HepG2 (cell line): ENCODE results near the gene TMEM107. TPM values are rescaled to one million over a fixed set of nuclear protein-coding genes. Genes with fewer than 3 reads are reported as not detected.

Experiments used
- ATF7-NPFF ChIP-seq: sonication (generic); formaldehyde crosslinking; IDR thresholded peaks from 2 replicates; pipeline ENCODE4 v1.8.1; 2023; ENCODE audit warnings: mild to moderate bottlenecking, low read depth, missing genetic modification reagents, moderate library complexity
- CERS6 ChIP-seq: sonication (generic); formaldehyde crosslinking; IDR thresholded peaks from 2 replicates; pipeline ENCODE4 v1.5.0; 2020; ENCODE audit warnings: missing genetic modification reagents
- FOSL1 ChIP-seq: sonication (generic); formaldehyde crosslinking; IDR thresholded peaks from 2 replicates; pipeline ENCODE4 v1.9.0; 2021; ENCODE audit warnings: missing genetic modification reagents, borderline replicate concordance
- FOSL2 ChIP-seq: sonication (generic); formaldehyde crosslinking; IDR thresholded peaks from 2 replicates; pipeline ENCODE4 v1.4.0; 2020; ENCODE audit warnings: missing genetic modification reagents
- FOXP1 ChIP-seq, 2 experiments: fragments of 450-650 bp in 1 of 2; IDR thresholded peaks; 2 replicates each; pipeline ENCODE4 v1.6.1; 2017 to 2018; ENCODE audit warnings: antibody characterized with exemption in 1 of 2
- HHEX ChIP-seq: IDR thresholded peaks from 2 replicates; pipeline ENCODE4 v1.6.1; 2016; ENCODE audit warnings: control low read depth
- KDM3A ChIP-seq: IDR thresholded peaks from 2 replicates; pipeline ENCODE4 v1.6.1; 2018; ENCODE audit warnings: low read depth, missing compliant biosample characterization
- NFAT5 ChIP-seq: sonication (generic); formaldehyde crosslinking; IDR thresholded peaks from 2 replicates; pipeline ENCODE4 v1.4.0; 2020; ENCODE audit warnings: missing genetic modification reagents
- PAF1 ChIP-seq: IDR thresholded peaks from 2 replicates; pipeline ENCODE4 v1.6.1; 2016; ENCODE audit warnings: missing genetic modification reagents, missing compliant biosample characterization
- POLR2G ChIP-seq: fragments of 200-400 bp; formaldehyde crosslinking; IDR thresholded peaks from 2 replicates; pipeline ENCODE4 v1.6.1; 2018; ENCODE audit warnings: mild to moderate bottlenecking, low read depth, low read length, moderate library complexity
- RCOR2 ChIP-seq: IDR thresholded peaks from 2 replicates; pipeline ENCODE4 v1.6.1; 2016; ENCODE audit warnings: missing biosample characterization, missing genetic modification reagents
- RNF219 ChIP-seq: sonication (generic); formaldehyde crosslinking; IDR thresholded peaks from 2 replicates; pipeline ENCODE4 v1.5.0; 2020; ENCODE audit warnings: mild to moderate bottlenecking, missing genetic modification reagents
- SALL1 ChIP-seq: sonication (generic); formaldehyde crosslinking; IDR thresholded peaks from 2 replicates; pipeline ENCODE4 v1.8.0; 2022; ENCODE audit warnings: mild to moderate bottlenecking, missing genetic modification reagents
- SNAPC5 ChIP-seq: sonication (generic); formaldehyde crosslinking; IDR thresholded peaks from 2 replicates; pipeline ENCODE4 v1.8.1; 2023; ENCODE audit warnings: mild to moderate bottlenecking, missing genetic modification reagents, borderline replicate concordance
- SRSF1 ChIP-seq: fragments of 200-400 bp; formaldehyde crosslinking; optimal IDR thresholded peaks from 2 replicates; pipeline ENCODE3; 2017; ENCODE audit warnings: mild to moderate bottlenecking, low read depth, low read length, moderate library complexity
- SSRP1 ChIP-seq: IDR thresholded peaks from 2 replicates; pipeline ENCODE4 v1.6.1; 2016; ENCODE audit warnings: control low read depth
- TAF1 ChIP-seq: sonication (generic); formaldehyde crosslinking; IDR thresholded peaks from 2 replicates; pipeline ENCODE4 v1.4.0; 2020; ENCODE audit warnings: missing genetic modification reagents
- TCF7L2 ChIP-seq: IDR thresholded peaks from 2 replicates; pipeline ENCODE4 v1.6.1; 2011; ENCODE audit warnings: mild to moderate bottlenecking, low read depth, low read length, moderate library complexity
- TEF ChIP-seq: sonication (generic); formaldehyde crosslinking; IDR thresholded peaks from 2 replicates; pipeline ENCODE4 v1.5.0; 2020; ENCODE audit warnings: missing genetic modification reagents
- ZNF362 ChIP-seq: sonication (generic); formaldehyde crosslinking; IDR thresholded peaks from 2 replicates; pipeline ENCODE4 v1.4.0; 2020; ENCODE audit warnings: missing genetic modification reagents, mild to moderate bottlenecking, borderline replicate concordance
- polyA plus RNA-seq, 8 experiments: library from polyadenylated mRNA; depleted of rRNA in 3 of 8; stranded (reverse) in 7 of 8; unstranded in 1 of 8; fragments of >200 nt; fragmentation: Illumina TruSeq in 4 of 8; extraction: Trizol in 4 of 8; gene quantifications; 2 replicates each; pipeline versions ENCODE4 v1.2.1 to v1.2.3, GENCODE V29; 2011 to 2016; ENCODE audit warnings: low read depth in 4 of 8, missing spikeins in 1 of 8, mixed read lengths in 1 of 8; ENCODE audit not compliant: insufficient read depth in 1 of 8
- total RNA-seq, 5 experiments: library from RNA; depleted of rRNA; stranded (reverse); fragments of >200 nt; fragmentation: Illumina TruSeq; extraction: Trizol; gene quantifications; 2 replicates each; pipeline ENCODE4 v1.2.3, GENCODE V29; 2016; ENCODE audit warnings: low read depth in 1 of 5

Gene TMEM107
- total and polyA plus RNA-seq, 2 of the 13 experiments (the other 11 are each of a cell fraction or from before 2014, with no cell fraction given), result 7.2 to 15.3 TPM

GRCh38 chr17:8189711-8190477 is 13.7 kb upstream of the TMEM107 start, which contains the start of gene BORCS6 (continued):
- TF ChIP-seq NFAT5 (CRISPR knock-in tag), result no peak
- TF ChIP-seq KDM3A (CRISPR knock-in tag), result no peak
- no peak for TF ChIP-seq FOSL1 (CRISPR knock-in tag)
- peak; percentile 69 for TF ChIP-seq POLR2G
- TF ChIP-seq TAF1 (CRISPR knock-in tag), result peak; percentile 60
- no peak for TF ChIP-seq TEF
- TF ChIP-seq SRSF1, result peak; percentile 84
- no peak for TF ChIP-seq CERS6 (CRISPR knock-in tag)
- no peak for TF ChIP-seq FOXP1 (IDR thresholded peaks at IDR 0.05)
- TF ChIP-seq FOXP1 (CRISPR knock-in tag; IDR thresholded peaks at IDR 0.05), result no peak
- no peak for TF ChIP-seq HHEX (CRISPR knock-in tag)
- no peak for TF ChIP-seq SSRP1
- 0 out of 2 replicates have a peak, but pooled peaks have one; percentile 41 for TF ChIP-seq ATF7-NPFF (CRISPR knock-in tag)
- TF ChIP-seq SALL1 (CRISPR knock-in tag), result peak; percentile 66
- TF ChIP-seq RCOR2 (CRISPR knock-in tag), result no peak
- TF ChIP-seq SNAPC5 (CRISPR knock-in tag), result no peak
- TF ChIP-seq ZNF362, result peak; percentile 36; the same call in 1 of the 2 replicates
- TF ChIP-seq FOSL2, result no peak
- no peak for TF ChIP-seq RNF219 (CRISPR knock-in tag)
- TF ChIP-seq TCF7L2, result no peak
- TF ChIP-seq PAF1 (CRISPR knock-in tag), result no peak
